B cell (primary cell): Measurements from ENCODE around the gene PLA2G4F. TPM values are rescaled to one million over a fixed set of nuclear protein-coding genes. Genes with fewer than 3 reads are reported as not detected.

Source experiments
- ATAC-seq: fragments of 200-7000 bp; cut with Tn5 transposase; one replicate; pipeline ENCODE4 v1.10.0; 2021; ENCODE audit warnings: low read depth, mild to moderate bottlenecking, moderate number of reproducible peaks, moderate library complexity
- CTCF ChIA-PET: fragments of 350-600 bp; sonication (Branson Sonifier 250); formaldehyde crosslinking; loops from one replicate; lab custom pipeline; 2021; ENCODE audit warnings: antibody characterized with exemption, inconsistent platforms; lab: Charles Lee
- POLR2A ChIA-PET: fragments of 350-600 bp; sonication (Branson Sonifier 250); formaldehyde crosslinking; loops from one replicate; lab custom pipeline; 2021; ENCODE audit warnings: antibody characterized with exemption; lab: Charles Lee
- DNase-seq: peaks from one replicate; pipeline ENCODE4 v3.0.0; 2013
- H2AFZ ChIP-seq: 2 replicates; pipeline ENCODE4 v1.6.1; 2012; ENCODE audit warnings: mild to moderate bottlenecking, low read depth, low read length; ENCODE audit not compliant: insufficient read depth, poor library complexity, severe bottlenecking
- H3K27ac ChIP-seq, 2 donors: 1 replicate in 1 of 2; 2 replicates in 1 of 2; pipeline ENCODE4 v1.5.1; 2012 to 2013; ENCODE audit warnings: low read length in 2 of 2, mild to moderate bottlenecking in 2 of 2, moderate library complexity in 1 of 2
- H3K27me3 ChIP-seq, 4 experiments: fragments of 200-600 bp in 1 of 4; sonication (generic) in 1 of 4; replicated peaks in 1 of 4; 1 replicate in 2 of 4; 2 replicates in 2 of 4; pipeline versions ENCODE4 v1.6.1 to v1.7.0; 2013 to 2016; ENCODE audit warnings: low read length in 3 of 4, mild to moderate bottlenecking in 2 of 4, mixed read lengths in 1 of 4, moderate library complexity in 1 of 4; ENCODE audit not compliant: insufficient read depth in 4 of 4, control insufficient read depth in 3 of 4; ENCODE audit errors: control extremely low read depth in 1 of 4
- H3K36me3 ChIP-seq, 2 experiments: replicated peaks in 1 of 2; 1 replicate in 1 of 2; 2 replicates in 1 of 2; pipeline versions ENCODE4 v1.6.1 to v1.7.1; 2013; ENCODE audit warnings: low read length in 1 of 2; ENCODE audit not compliant: insufficient read depth in 2 of 2, control insufficient read depth in 1 of 2; ENCODE audit errors: control extremely low read depth in 1 of 2, extremely low read depth in 1 of 2
- H3K4me1 ChIP-seq, 2 donors: fragments of 200-600 bp in 1 of 2; sonication (generic) in 1 of 2; 1 replicate in 1 of 2; 2 replicates in 1 of 2; pipeline versions ENCODE4 v1.5.1 to v1.6.1; 2013 to 2017; ENCODE audit warnings: low read length in 2 of 2; ENCODE audit not compliant: control insufficient read depth in 2 of 2, insufficient read depth in 2 of 2
- H3K4me2 ChIP-seq: replicated peaks from 2 replicates; pipeline ENCODE3; 2012; ENCODE audit warnings: mild to moderate bottlenecking, low read depth, low read length; ENCODE audit not compliant: poor library complexity, severe bottlenecking
- H3K4me3 ChIP-seq, 5 experiments: fragments of 200-600 bp in 1 of 5; sonication (generic) in 1 of 5; 1 replicate in 3 of 5; 2 replicates in 2 of 5; pipeline versions ENCODE4 v1.5.1 to v1.7.0; 2011 to 2016; ENCODE audit warnings: low read length in 4 of 5, mild to moderate bottlenecking in 4 of 5, low read depth in 2 of 5, control low read depth in 1 of 5, moderate library complexity in 1 of 5; ENCODE audit not compliant: insufficient read depth in 1 of 5; ENCODE audit errors: control extremely low read depth in 1 of 5, extremely low read depth in 1 of 5
- H3K79me2 ChIP-seq: fragments of 200-600 bp; sonication (generic); one replicate; pipeline ENCODE4 v1.6.0; 2016; ENCODE audit warnings: low read length; ENCODE audit not compliant: control insufficient read depth, insufficient read depth
- H3K9ac ChIP-seq: fragments of 200-600 bp; sonication (generic); 2 replicates; pipeline ENCODE4 v1.6.1; 2017; ENCODE audit warnings: mild to moderate bottlenecking, low read length, moderate library complexity
- H3K9me3 ChIP-seq, 3 donors: one replicate each; pipeline versions ENCODE4 v1.6.1 to v1.7.1; 2013; ENCODE audit warnings: low read length in 2 of 3; ENCODE audit not compliant: control insufficient read depth in 2 of 3, insufficient read depth in 1 of 3; ENCODE audit errors: control extremely low read depth in 1 of 3
- H4K20me1 ChIP-seq: 2 replicates; pipeline ENCODE4 v1.6.0; 2012; ENCODE audit warnings: mild to moderate bottlenecking, low read length; ENCODE audit not compliant: insufficient read depth, control insufficient read depth, poor library complexity, severe bottlenecking
- H3K27ac Mint-ChIP-seq: one replicate; pipeline ENCODE4 v1.8.0; 2021; ENCODE audit warnings: mixed read lengths
- H3K27me3 Mint-ChIP-seq: one replicate; pipeline ENCODE4 v1.8.0; 2021; ENCODE audit warnings: mixed read lengths
- H3K4me1 Mint-ChIP-seq: one replicate; pipeline ENCODE4 v1.8.0; 2021; ENCODE audit warnings: mixed read lengths
- H3K4me3 Mint-ChIP-seq: one replicate; pipeline ENCODE4 v1.8.0; 2021; ENCODE audit warnings: mixed read lengths
- H3K9me3 Mint-ChIP-seq: one replicate; pipeline ENCODE4 v1.8.0; 2022; ENCODE audit warnings: mixed read lengths; ENCODE audit not compliant: insufficient read depth
- CTCF ChIP-seq: fragments of 200-600 bp; IDR thresholded peaks from one replicate; pipeline ENCODE4 v1.8.0; 2022; ENCODE audit warnings: antibody characterized with exemption, mild to moderate bottlenecking
- EZH2 ChIP-seq: IDR thresholded peaks from 2 replicates; pipeline ENCODE4 v1.6.1; 2012; ENCODE audit warnings: borderline replicate concordance, low read depth, mild to moderate bottlenecking, moderate library complexity, low read length; ENCODE audit not compliant: insufficient read depth, poor library complexity, severe bottlenecking
- WGBS: methylation state at CpG from one replicate; pipeline ENCODE4 v1.1.5; 2013; ENCODE audit warnings: missing lambda C conversion rate; ENCODE audit not compliant: insufficient coverage; 5-methylcytosine and 5-hydroxymethylcytosine counted together
- intact Hi-C: fragments of 100-400 bp; cut with micrococcal nuclease; formaldehyde crosslinking; loops from one replicate; pipeline ENCODE4 v1.10.0; 2022
- polyA plus RNA-seq: library from polyadenylated mRNA; depleted of rRNA; stranded (reverse); fragments of >200 nt; gene quantifications from 2 replicates; pipeline ENCODE4 v1.2.3, GENCODE V29; 2012
- total RNA-seq, 2 donors: library from RNA; stranded (reverse); fragments of 120-200 nt in 1 of 2; gene quantifications; 1 replicate in 1 of 2; 2 replicates in 1 of 2; pipeline versions ENCODE4 v1.2.3 to v1.2.4, GENCODE V29; 2013 to 2022

The PLA2G4F gene
- total and polyA plus RNA-seq, 2 donors (not counting 1 experiment from before 2014, with no cell fraction given), result not detected

GRCh38 chr15:42191610-42192346, 35.3 kb upstream of the PLA2G4F start:
- peaks cover 0 to 8% of the 10 kb centered on the region in 2 donors for H3K4me1 ChIP-seq
- DNase-seq (peak; percentile 20), ATAC-seq (peak; percentile 24)
- peak overlapping the region; percentile 54 for H3K27ac Mint-ChIP-seq
- H3K36me3 ChIP-seq, result peaks cover 18 to 47% of the 10 kb centered on the region in 2 experiments
- no peak overlapping the region for H2AFZ ChIP-seq
- TF ChIP-seq CTCF, result no peak
- no peak for TF ChIP-seq EZH2
- CTCF ChIA-PET, result interaction anchor here (0.8 to 1.2 kb wide), 2 partner anchors 9 to 53 kb away, joined by 3 read pairs; no protein-coding TSS in a partner anchor
- no peak overlapping the region for H3K9ac ChIP-seq
- no peak overlapping the region for H3K4me2 ChIP-seq
- WGBS, result 78% methylated on average over 5 of the region's 8 CpGs
- H3K4me3 Mint-ChIP-seq, result peak overlapping the region; percentile 42
- intact Hi-C loops, result no loop called here
- H3K27me3 ChIP-seq, result no peaks in the 10 kb centered on the region
- H4K20me1 ChIP-seq, result peaks cover 5% of the 10 kb centered on the region
- H3K79me2 ChIP-seq, result peaks cover 8% of the 10 kb centered on the region
- H3K27ac ChIP-seq, result no peak overlapping the region
- no peaks in the 10 kb centered on the region for H3K27me3 Mint-ChIP-seq
- POLR2A ChIA-PET, result no interaction called here
- no peaks in the 10 kb centered on the region for H3K9me3 Mint-ChIP-seq
- H3K9me3 ChIP-seq, result no peaks in the 10 kb centered on the region
- H3K4me3 ChIP-seq, result no peak overlapping the region
- peaks cover 18% of the 10 kb centered on the region for H3K4me1 Mint-ChIP-seq

GRCh38 chr15:42190370-42190769, 33.9 kb upstream of the PLA2G4F start:
- H3K27me3 Mint-ChIP-seq, result no peaks in the 10 kb centered on the region
- intact Hi-C loops, result no loop called here
- POLR2A ChIA-PET, result no interaction called here
- no peaks in the 10 kb centered on the region for H3K27me3 ChIP-seq
- CTCF ChIA-PET, result interaction anchor here (0.8 kb wide), 1 partner anchor 9 kb away, joined by 3 read pairs; no protein-coding TSS in a partner anchor
- no peaks in the 10 kb centered on the region for H3K9me3 Mint-ChIP-seq
- no peak overlapping the region for H3K9ac ChIP-seq
- no peak overlapping the region for H3K27ac Mint-ChIP-seq
- H3K27ac ChIP-seq, result no peak overlapping the region
- peaks cover 18% of the 10 kb centered on the region for H3K4me1 Mint-ChIP-seq
- H3K4me2 ChIP-seq, result no peak overlapping the region
- peaks cover 0 to 8% of the 10 kb centered on the region in 2 donors for H3K4me1 ChIP-seq
- WGBS, result 100% methylated on average over 2 of the region's 2 CpGs
- H3K4me3 ChIP-seq, result no peak overlapping the region
- DNase-seq (no peak), ATAC-seq (no peak)
- peaks cover 21 to 61% of the 10 kb centered on the region in 2 experiments for H3K36me3 ChIP-seq
- H2AFZ ChIP-seq, result no peak overlapping the region
- H3K9me3 ChIP-seq, result no peaks in the 10 kb centered on the region
- H4K20me1 ChIP-seq, result peaks cover 5% of the 10 kb centered on the region
- TF ChIP-seq EZH2 (no peak), CTCF (no peak)
- peaks cover 5% of the 10 kb centered on the region for H3K79me2 ChIP-seq
- no peak overlapping the region for H3K4me3 Mint-ChIP-seq
